Peyer's patch (tissue), 4 donors: ENCODE data around the gene RBMS1.

Experiments used
- CTCF ChIP-seq, 6 experiments: fragments of 450-650 bp in 4 of 6; fragments of 200-600 bp in 2 of 6; sonication (generic) in 1 of 6; IDR thresholded peaks; one replicate each; pipeline ENCODE4 v1.5.1; 2017 to 2019; ENCODE audit warnings: antibody characterized with exemption in 6 of 6, mild to moderate bottlenecking in 3 of 6, moderate library complexity in 1 of 6
- POLR2A ChIP-seq, 2 donors: fragments of 450-650 bp; IDR thresholded peaks; one replicate each; pipeline ENCODE4 v1.5.1; 2017; ENCODE audit warnings: antibody characterized with exemption in 2 of 2, mild to moderate bottlenecking in 2 of 2, moderate library complexity in 2 of 2

GRCh38 chr2:160269365-160269764 is 224.2 kb downstream of the RBMS1 start:
- no peak for TF ChIP-seq CTCF (IDR thresholded peaks at IDR 0.05)
- no peak for TF ChIP-seq POLR2A (IDR thresholded peaks at IDR 0.05)
